ENCODE data around the gene SLC25A24.

DNA sequence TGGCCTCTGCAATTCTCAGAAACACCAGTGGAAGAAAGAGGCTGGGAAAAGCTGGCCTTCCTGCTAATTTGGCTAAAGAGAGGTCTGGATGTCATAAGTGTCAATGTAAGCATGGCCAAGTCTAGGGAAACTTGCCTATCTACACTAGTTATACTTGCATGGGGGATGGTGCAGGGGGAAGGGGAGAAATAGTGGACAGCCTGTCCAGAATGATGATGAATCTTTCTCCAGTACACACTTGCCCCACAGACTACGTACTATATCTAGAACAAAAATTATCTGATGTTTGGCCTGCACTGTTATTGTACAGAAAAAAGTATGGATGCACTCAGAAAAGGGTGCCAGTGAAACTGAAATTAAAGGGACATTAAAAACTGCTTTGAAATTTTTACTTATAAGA is 114.5 kb downstream of the SLC25A24 start:
- TF ChIP-seq ZFP30 (CRISPR knock-in tag; IDR thresholded peaks at IDR 0.05), result no peak
- no peak for TF ChIP-seq ARNTL (CRISPR knock-in tag; IDR thresholded peaks at IDR 0.05; ENCODE audit: borderline replicate concordance, low read depth)
- TF ChIP-seq RARB (CRISPR knock-in tag; IDR thresholded peaks at IDR 0.05), result no peak
- no peak for TF ChIP-seq BACH2 (CRISPR knock-in tag; IDR thresholded peaks at IDR 0.05; ENCODE audit: borderline replicate concordance)
- TF ChIP-seq, protein P1, sequence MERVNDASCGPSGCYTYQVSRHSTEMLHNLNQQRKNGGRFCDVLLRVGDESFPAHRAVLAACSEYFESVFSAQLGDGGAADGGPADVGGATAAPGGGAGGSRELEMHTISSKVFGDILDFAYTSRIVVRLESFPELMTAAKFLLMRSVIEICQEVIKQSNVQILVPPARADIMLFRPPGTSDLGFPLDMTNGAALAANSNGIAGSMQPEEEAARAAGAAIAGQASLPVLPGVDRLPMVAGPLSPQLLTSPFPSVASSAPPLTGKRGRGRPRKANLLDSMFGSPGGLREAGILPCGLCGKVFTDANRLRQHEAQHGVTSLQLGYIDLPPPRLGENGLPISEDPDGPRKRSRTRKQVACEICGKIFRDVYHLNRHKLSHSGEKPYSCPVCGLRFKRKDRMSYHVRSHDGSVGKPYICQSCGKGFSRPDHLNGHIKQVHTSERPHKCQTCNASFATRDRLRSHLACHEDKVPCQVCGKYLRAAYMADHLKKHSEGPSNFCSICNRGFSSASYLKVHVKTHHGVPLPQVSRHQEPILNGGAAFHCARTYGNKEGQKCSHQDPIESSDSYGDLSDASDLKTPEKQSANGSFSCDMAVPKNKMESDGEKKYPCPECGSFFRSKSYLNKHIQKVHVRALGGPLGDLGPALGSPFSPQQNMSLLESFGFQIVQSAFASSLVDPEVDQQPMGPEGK (CRISPR knock-in tag; IDR thresholded peaks at IDR 0.05; ENCODE audit: borderline replicate concordance), result no peak
- no peak for TF ChIP-seq TOX (CRISPR knock-in tag; IDR thresholded peaks at IDR 0.05; ENCODE audit: borderline replicate concordance)
- no peak for TF ChIP-seq ISL1 (CRISPR knock-in tag; IDR thresholded peaks at IDR 0.05)
- TF ChIP-seq, protein P2, sequence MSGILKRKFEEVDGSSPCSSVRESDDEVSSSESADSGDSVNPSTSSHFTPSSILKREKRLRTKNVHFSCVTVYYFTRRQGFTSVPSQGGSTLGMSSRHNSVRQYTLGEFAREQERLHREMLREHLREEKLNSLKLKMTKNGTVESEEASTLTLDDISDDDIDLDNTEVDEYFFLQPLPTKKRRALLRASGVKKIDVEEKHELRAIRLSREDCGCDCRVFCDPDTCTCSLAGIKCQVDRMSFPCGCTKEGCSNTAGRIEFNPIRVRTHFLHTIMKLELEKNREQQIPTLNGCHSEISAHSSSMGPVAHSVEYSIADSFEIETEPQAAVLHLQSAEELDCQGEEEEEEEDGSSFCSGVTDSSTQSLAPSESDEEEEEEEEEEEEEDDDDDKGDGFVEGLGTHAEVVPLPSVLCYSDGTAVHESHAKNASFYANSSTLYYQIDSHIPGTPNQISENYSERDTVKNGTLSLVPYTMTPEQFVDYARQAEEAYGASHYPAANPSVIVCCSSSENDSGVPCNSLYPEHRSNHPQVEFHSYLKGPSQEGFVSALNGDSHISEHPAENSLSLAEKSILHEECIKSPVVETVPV (CRISPR knock-in tag; IDR thresholded peaks at IDR 0.05), result no peak
- TF ChIP-seq CSDC2 (CRISPR knock-in tag; IDR thresholded peaks at IDR 0.05), result no peak
